ENCODE measurements around the gene IMPG1.

Gene IMPG1

GRCh38 chr6:75884822-75885221 is 187.6 kb downstream of the IMPG1 start:
- DNase-seq, result no peak

- DNase-seq, result no peak
Measured at GRCh38 chr6:75882734-75883133, 189.7 kb downstream of the IMPG1 start.

GRCh38 chr6:75880305-75880704 is 192.2 kb downstream of the IMPG1 start:
- no peak for DNase-seq

- DNase-seq, result no peak
Measured at GRCh38 chr6:75876152-75876551, 196.3 kb downstream of the IMPG1 start.

- peak; percentile 5 to 29 for DNase-seq
Measured at GRCh38 chr6:75874224-75874623, 198.2 kb downstream of the IMPG1 start.
